GM21737 (cell line): ENCODE measurements around the gene CCK.

Source experiments
- ATAC-seq: cut with Tn5 transposase; IDR thresholded peaks from one replicate; pipeline ENCODE4 v1.9.1; 2021; ENCODE audit warnings: mild to moderate bottlenecking, moderate library complexity; ENCODE audit not compliant: unreplicated experiment

The CCK gene

GRCh38 chr3:42269647-42270046 is 3.7 kb upstream of the CCK start:
- no peak for ATAC-seq

DNA sequence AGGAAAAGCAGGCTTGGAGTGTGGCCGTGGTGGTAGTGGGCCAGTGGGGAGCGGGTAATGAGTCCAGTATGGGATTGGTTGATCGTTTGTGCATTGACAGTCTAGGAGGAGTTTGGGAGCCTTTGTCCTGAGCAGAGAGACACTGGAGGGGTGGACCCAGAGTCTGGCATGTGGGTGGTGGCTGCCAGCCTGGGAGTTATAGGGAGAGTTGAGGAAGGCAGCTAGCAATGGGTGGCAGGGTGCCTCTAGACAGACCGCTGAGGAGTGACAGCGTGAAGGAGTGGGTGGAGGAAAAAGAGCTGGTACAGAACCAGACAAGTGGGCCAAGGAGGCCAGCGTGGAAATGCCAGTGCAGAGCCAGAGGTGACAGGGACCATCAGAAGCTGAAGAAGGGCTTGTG is 1.9 kb upstream of the CCK start:
- no peak for ATAC-seq

DNA sequence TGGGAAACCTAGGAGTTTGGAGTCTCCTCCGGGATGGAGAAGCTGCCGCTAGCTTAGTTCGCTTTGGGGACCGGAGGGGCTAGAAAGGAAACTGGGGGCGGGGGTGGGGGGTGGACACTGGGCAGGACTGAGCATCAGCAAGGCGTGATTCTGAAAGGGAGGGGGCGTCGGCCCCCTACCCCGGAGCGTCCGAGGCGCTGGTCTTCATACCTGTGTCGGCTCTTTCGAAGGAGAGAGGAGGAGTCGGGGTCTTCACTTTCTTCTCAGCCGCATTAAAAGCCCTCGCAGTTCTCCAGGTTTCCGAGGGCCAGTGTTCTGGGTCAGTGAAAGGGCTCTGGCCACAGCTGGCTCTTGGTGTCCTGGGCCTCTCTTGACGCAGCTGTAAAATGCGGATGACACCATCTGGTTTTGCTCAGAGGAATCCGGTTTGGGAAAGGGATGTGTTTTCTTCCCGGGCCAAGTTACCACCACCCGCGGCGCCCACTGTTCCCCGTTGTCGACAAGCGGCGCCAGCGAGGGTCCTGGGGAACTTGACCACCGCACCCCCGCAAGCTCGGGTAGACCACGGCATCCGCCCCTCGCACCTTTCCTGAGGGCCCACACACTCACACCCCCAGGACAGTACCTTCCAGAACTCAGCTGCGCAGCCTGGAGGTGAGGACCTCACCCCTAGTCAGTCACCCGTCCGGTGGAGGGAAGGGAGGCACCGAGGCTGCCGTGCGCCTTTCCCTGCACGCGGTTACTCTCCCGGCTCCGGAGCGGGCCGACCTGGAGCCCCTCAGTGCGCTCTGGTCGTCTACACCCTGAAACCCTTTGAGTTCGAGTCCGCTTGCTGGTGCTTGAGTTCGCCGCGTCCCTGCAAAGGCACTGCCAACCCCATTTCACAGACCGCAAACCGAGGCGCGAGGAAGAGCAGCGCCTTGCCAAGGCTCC is 660 bp downstream of the CCK start:
- no peak for ATAC-seq

DNA sequence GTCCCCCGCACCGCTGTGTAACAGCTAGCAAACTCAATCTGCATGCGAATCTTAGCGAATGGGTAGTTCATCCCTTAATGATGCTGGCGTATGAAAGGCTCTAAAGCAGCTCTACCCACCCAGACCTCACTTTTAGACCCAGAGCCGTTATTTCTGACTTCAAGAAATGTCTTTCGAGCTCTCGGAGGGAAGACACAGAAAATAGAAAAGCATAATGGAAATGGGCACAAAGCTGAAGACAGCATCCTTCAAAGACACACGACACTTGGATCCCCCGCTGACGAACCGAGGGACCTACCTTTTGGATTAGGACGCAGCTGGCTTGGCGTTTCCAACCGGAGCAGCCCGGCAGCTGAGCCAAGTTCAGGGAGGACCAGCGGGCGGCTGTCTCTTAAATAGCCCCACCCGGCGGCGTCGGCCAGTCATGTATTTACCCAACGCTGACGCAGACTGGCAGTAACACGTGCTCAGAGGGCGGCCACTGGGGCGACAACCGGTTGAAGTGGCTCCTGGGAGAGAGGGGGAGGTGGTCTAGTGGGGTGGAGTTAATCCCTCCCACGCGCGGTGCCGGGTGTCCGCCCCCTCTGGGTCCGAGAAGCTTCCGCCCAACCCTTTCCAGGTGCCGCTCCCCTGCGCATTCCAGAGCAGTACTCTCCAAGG is 1.5 kb downstream of the CCK start:
- ATAC-seq, result no peak

DNA sequence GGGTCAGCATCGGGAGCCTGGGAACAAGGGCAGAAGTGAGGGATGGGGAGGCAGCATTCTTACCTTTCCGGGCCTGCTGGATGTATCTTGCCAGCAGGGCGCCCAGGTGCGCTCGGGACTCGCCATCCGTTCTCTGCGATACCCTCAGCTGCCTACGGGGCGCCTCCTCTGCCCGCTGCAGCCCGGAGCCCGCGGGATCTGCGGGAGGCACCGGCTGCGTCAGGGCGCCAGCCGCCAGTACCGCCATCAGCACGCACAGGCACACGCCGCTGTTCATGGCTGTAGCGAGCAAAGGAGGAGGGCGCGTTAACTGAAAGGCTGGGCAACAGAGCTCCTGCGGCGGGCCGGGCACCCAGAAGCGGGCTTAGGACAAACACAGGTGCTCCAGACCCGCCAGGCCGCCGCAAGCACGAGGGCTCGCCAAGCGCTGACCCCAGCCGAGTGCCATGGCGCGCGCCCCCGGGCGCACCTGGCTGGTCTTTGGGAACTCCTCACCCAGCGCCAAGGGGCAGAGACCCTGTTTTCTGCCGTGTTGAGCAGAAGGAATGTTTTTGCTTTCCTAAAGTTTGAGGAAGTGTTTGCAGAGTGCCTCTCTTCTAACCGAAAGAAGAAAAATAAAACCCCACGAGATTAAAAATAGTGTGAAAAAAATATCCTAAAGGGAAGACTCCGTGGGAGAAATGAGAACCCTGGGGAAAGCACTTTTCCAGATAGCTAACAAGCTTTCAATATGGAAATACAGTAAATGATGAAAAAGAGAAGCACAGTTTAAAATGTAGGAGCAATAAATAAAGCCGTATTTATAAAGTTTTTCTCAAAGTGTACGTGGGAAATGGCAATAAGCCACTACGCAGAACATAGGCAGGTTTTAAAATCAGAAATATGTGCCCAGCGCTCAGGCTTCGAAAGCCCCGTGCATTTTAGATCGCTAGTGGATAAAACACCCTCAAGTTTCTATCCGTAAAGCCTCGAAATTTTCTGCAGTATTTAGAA is 2.3 kb downstream of the CCK start:
- no peak for ATAC-seq

GRCh38 chr3:42262525-42262924 is 3.5 kb downstream of the CCK start:
- ATAC-seq, result no peak

GRCh38 chr3:42257007-42257406 is 9.0 kb downstream of the CCK start:
- no peak for ATAC-seq

- no peak for ATAC-seq
Observed at GRCh38 chr3:42256135-42256819, 9.7 kb downstream of the CCK start.

DNA sequence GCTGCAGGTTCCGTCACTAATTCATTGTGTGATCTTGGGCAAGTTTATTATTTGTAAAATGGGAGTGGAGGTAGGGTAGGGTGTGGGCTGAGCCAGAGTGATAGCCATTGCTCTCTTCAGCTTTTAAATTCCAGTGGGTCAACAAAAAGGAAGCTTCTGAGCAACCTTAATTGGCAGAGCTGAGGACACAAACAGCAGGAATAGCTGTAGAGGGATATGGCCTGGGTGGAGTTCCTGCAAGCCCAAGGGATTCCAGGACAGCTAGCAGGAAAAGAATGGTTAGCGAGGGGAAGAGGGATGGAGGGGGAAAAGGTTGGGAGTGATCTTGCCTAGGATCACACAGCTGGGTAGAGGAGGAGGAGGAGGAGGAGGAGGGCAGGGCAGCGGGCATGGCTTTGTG is 11.4 kb downstream of the CCK start:
- ATAC-seq, result no peak

- ATAC-seq, result no peak
Observed at GRCh38 chr3:42250761-42251160, 15.2 kb downstream of the CCK start.

GRCh38 chr3:42247576-42248027 is 18.4 kb downstream of the CCK start:
- peak; percentile 62 for ATAC-seq

GRCh38 chr3:42246091-42246490 is 19.9 kb downstream of the CCK start:
- no peak for ATAC-seq

GRCh38 chr3:42236611-42237010 is 29.4 kb downstream of the CCK start:
- no peak for ATAC-seq

- no peak for ATAC-seq
Observed at GRCh38 chr3:42235532-42235931, 30.5 kb downstream of the CCK start.

DNA sequence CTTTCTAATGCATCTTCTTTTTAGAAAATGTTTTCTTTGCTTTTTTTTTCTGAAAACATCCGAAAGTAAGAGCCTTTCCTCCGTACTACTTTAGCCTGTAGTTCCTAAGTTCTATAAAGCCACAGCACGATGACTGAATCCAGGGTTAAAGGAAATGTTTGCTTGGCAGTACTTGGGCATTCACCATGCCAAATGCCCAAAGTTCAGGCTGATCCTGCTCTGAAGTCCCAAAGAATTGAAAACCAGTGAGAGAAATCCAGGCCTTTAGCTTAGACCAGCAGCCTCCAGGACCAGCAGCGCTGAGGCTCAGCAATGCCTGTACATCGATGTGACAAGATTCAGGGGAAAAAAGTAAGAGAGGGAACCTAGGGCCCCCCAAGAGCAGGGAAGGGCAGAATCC is 35.1 kb downstream of the CCK start:
- no peak for ATAC-seq

- ATAC-seq, result no peak
Observed at GRCh38 chr3:42229942-42230688, 35.9 kb downstream of the CCK start.

DNA sequence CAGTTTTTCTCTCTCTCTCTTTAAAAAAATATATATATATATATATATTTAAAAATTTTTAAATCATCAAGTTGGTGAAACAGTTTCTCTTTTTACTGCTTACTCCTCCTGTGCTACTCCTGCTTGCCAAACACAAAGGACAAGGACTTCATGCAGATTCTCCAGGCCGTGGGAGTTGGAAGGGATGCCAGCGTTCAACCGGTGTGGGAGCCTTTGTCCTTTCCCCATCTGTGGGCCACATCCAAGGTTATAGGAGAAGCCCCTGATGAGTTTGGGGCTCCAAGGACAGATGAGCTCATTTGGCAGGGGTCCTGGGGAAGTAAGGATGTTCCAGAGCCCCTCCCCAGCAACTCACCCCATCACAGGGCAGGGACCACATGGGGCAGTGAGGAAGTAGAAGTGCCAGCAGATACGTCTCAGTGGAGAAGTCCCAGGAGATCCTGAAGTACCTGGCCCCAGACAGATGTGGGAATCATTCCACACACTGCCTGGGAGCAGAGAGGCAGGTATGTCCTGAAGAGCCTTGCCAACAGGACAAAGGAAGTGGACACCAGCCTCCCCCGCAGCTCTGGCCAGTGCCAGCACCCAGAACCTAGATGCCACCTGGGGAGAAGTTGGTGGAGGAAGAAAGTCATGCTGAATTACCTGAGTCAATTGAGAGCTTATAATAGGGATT is 36.6 kb downstream of the CCK start:
- no peak for ATAC-seq

DNA sequence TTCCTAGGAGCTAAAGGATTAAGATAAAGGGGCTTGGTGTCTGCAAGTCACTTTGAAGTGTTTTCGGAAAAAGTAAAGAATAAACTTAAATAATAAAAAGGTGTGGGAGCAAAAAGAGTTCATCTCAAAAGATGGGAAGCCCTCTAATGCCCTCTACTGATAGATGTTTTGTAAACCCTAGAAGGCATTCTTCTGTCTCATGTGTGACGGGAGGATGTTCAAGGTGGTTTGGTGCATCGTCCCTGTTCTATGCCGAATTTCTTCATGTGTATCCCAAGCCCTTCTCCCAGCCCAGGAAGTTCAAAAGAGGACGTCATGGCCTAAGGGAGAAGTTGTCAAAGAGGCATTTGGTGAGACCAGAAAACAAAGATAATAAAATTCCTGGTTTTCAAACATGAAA is 37.2 kb downstream of the CCK start:
- ATAC-seq, result no peak
